ENCODE results near the gene SLC8B1.

DNA sequence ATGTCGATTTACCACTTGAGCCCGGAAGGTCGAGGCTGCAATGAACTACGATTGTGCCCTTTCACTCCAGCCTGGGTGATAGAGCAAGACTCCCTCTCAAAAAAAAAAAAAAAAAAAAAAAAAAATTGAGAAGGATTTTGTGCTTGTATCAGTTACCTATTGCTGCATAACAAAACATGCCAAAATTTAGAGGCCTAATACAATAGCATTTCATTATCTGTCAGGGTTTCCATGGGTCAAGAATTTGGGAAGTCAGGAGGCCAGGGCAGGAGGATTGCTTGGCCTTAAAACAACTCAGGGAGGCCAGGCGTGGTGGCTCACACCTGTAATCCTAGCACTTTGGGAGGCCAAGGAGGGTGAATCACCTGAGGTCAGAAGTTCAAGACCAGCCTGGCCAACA, 4.6 kb upstream of the SLC8B1 start:
- TF ChIP-seq, protein P1, sequence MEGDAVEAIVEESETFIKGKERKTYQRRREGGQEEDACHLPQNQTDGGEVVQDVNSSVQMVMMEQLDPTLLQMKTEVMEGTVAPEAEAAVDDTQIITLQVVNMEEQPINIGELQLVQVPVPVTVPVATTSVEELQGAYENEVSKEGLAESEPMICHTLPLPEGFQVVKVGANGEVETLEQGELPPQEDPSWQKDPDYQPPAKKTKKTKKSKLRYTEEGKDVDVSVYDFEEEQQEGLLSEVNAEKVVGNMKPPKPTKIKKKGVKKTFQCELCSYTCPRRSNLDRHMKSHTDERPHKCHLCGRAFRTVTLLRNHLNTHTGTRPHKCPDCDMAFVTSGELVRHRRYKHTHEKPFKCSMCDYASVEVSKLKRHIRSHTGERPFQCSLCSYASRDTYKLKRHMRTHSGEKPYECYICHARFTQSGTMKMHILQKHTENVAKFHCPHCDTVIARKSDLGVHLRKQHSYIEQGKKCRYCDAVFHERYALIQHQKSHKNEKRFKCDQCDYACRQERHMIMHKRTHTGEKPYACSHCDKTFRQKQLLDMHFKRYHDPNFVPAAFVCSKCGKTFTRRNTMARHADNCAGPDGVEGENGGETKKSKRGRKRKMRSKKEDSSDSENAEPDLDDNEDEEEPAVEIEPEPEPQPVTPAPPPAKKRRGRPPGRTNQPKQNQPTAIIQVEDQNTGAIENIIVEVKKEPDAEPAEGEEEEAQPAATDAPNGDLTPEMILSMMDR (IDR thresholded peaks at IDR 0.05): no peak
- no peak for TF ChIP-seq ZFX (IDR thresholded peaks at IDR 0.05; ENCODE audit: borderline replicate concordance)
